Smooth muscle cell (in vitro differentiated cells): ENCODE data around the gene NRXN3. TPM values are rescaled to one million over a fixed set of nuclear protein-coding genes. Genes with fewer than 3 reads are reported as not detected.

Experiments
- DNase-seq: peaks from one replicate; lab custom pipeline; 2025; ENCODE audit not compliant: unreplicated experiment; lab: John Stamatoyannopoulos, UW
- H2AFZ ChIP-seq: fragments of 200-600 bp; sonication (generic); 2 replicates; pipeline ENCODE4 v1.6.0; 2016; ENCODE audit warnings: antibody characterized with exemption, low read depth, mild to moderate bottlenecking
- H3F3A ChIP-seq: fragments of 200-600 bp; sonication (generic); 2 replicates; pipeline ENCODE4 v1.6.0; 2017; ENCODE audit warnings: antibody characterized with exemption, low read depth
- H3K27ac ChIP-seq: fragments of 200-600 bp; sonication (generic); 2 replicates; pipeline ENCODE4 v1.5.1; 2016; ENCODE audit warnings: low read depth, mild to moderate bottlenecking
- H3K27me3 ChIP-seq: fragments of 200-600 bp; sonication (generic); 2 replicates; pipeline ENCODE4 v1.6.1; 2016; ENCODE audit warnings: low read depth, mild to moderate bottlenecking
- H3K36me3 ChIP-seq: fragments of 200-600 bp; sonication (generic); 2 replicates; pipeline ENCODE4 v1.5.1; 2016; ENCODE audit warnings: low read depth
- H3K4me1 ChIP-seq: fragments of 200-600 bp; sonication (generic); 2 replicates; pipeline ENCODE4 v1.5.1; 2016; ENCODE audit warnings: low read depth
- H3K4me2 ChIP-seq: fragments of 200-600 bp; sonication (generic); 2 replicates; pipeline ENCODE4 v1.6.0; 2016; ENCODE audit warnings: mild to moderate bottlenecking
- H3K4me3 ChIP-seq: fragments of 200-600 bp; sonication (generic); 2 replicates; pipeline ENCODE4 v1.5.1; 2016; ENCODE audit warnings: mild to moderate bottlenecking
- H3K79me2 ChIP-seq: fragments of 200-600 bp; sonication (generic); 2 replicates; pipeline ENCODE4 v1.6.0; 2016; ENCODE audit warnings: low read depth, mild to moderate bottlenecking
- H3K9ac ChIP-seq: fragments of 200-600 bp; sonication (generic); 2 replicates; pipeline ENCODE4 v1.6.0; 2016; ENCODE audit warnings: low read depth
- H3K9me3 ChIP-seq: fragments of 200-600 bp; sonication (generic); replicated peaks from 2 replicates; pipeline ENCODE4 v1.5.1; 2016; ENCODE audit warnings: low read depth
- H4K20me1 ChIP-seq: fragments of 200-600 bp; sonication (generic); 2 replicates; pipeline ENCODE4 v1.6.0; 2016; ENCODE audit warnings: low read depth
- WGBS: methylation state at CpG from one replicate; pipeline ENCODE4 v1.1.7; 2016; ENCODE audit warnings: low lambda C conversion rate; 5-methylcytosine and 5-hydroxymethylcytosine counted together
- polyA plus RNA-seq: library from polyadenylated mRNA; unstranded; fragments of >200 nt; fragmentation: Nextera tagmentation; extraction: Ambion mirVana; gene quantifications from 2 replicates; pipeline ENCODE4 v1.2.1, GENCODE V29; 2016
- total RNA-seq: library from RNA; depleted of rRNA; stranded (reverse); fragments of >200 nt; gene quantifications from 2 replicates; pipeline ENCODE4 v1.2.3, GENCODE V29; 2014
- TF ChIP-seq, protein P1 (sequence below): fragments of 200-600 bp; sonication (generic); IDR thresholded peaks from 2 replicates; pipeline ENCODE4 v1.5.1; 2017; ENCODE audit warnings: borderline replicate concordance, mild to moderate bottlenecking, antibody characterized with exemption; ENCODE audit not compliant: insufficient read depth, poor library complexity, severe bottlenecking

The NRXN3 gene
- total and polyA plus RNA-seq, 2 experiments from 2014 or later: 1.2 to 7.0 TPM

DNA sequence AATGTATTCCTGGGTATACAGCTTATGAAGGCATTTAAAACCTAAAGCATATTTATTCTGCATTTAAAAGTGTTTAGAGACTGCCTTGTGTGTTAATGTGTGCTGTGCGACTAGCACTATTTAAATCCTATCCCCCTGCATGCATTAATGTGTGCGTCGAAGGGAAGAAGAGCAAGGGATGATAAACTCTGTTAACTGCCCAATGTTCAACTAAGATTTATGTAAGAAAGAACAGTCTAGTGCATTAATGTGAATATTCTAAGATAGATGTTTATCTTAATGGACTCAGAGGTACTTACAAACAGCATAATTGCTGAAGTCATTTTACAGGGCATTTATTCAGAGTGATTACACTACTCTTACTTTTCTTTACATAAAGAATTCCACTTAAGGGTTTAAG, 1616.3 kb downstream of the NRXN3 start:
- no peaks in the 10 kb centered on the region for H3K9me3 ChIP-seq
- no peaks in the 10 kb centered on the region for H3K36me3 ChIP-seq
- no peak overlapping the region for H3K27ac ChIP-seq
- no peak overlapping the region for H3K4me3 ChIP-seq
- no peak overlapping the region for H2AFZ ChIP-seq
- H3K27me3 ChIP-seq: no peaks in the 10 kb centered on the region
- no peak overlapping the region for H3K9ac ChIP-seq
- H3F3A ChIP-seq: no peaks in the 10 kb centered on the region
- H3K4me1 ChIP-seq: no peaks in the 10 kb centered on the region
- DNase-seq: no peak
- TF ChIP-seq, protein P1, sequence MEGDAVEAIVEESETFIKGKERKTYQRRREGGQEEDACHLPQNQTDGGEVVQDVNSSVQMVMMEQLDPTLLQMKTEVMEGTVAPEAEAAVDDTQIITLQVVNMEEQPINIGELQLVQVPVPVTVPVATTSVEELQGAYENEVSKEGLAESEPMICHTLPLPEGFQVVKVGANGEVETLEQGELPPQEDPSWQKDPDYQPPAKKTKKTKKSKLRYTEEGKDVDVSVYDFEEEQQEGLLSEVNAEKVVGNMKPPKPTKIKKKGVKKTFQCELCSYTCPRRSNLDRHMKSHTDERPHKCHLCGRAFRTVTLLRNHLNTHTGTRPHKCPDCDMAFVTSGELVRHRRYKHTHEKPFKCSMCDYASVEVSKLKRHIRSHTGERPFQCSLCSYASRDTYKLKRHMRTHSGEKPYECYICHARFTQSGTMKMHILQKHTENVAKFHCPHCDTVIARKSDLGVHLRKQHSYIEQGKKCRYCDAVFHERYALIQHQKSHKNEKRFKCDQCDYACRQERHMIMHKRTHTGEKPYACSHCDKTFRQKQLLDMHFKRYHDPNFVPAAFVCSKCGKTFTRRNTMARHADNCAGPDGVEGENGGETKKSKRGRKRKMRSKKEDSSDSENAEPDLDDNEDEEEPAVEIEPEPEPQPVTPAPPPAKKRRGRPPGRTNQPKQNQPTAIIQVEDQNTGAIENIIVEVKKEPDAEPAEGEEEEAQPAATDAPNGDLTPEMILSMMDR: no peak
- H4K20me1 ChIP-seq: no peaks in the 10 kb centered on the region
- no peaks in the 10 kb centered on the region for H3K79me2 ChIP-seq
- no peak overlapping the region for H3K4me2 ChIP-seq
- WGBS: 74% methylated on average over 3 of the region's 3 CpGs

DNA sequence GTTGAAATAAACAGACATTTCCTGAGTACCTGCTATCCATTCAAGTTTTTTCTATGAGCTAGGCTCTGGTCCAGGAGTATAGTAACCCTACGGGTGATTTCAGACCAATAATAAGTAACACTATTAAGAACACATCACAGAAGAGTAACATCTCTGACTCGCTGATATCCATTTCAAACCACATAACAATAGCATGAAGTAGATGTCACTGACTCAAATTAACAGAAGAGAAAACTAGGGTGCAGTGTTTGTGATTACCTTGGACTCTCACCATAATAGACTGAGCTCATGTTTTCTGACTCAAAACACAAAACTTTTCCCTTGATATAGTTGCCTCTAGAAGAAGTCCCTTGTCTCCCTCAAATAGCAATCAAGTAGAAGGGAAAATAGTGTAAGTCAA, 1618.2 kb downstream of the NRXN3 start:
- no peak for DNase-seq
- Histone ChIP-seq H3K27me3 (no peaks in the 10 kb centered on the region), H3K9me3 (no peaks in the 10 kb centered on the region), H3K36me3 (no peaks in the 10 kb centered on the region), H3K4me1 (no peaks in the 10 kb centered on the region), H2AFZ (no peak overlapping the region), H3K27ac (no peak overlapping the region), H3F3A (no peaks in the 10 kb centered on the region), H3K4me3 (no peak overlapping the region), H3K9ac (no peak overlapping the region), H3K79me2 (no peaks in the 10 kb centered on the region), H4K20me1 (no peaks in the 10 kb centered on the region), H3K4me2 (no peak overlapping the region)
- WGBS: 95% methylated on average over 2 of the region's 2 CpGs
- TF ChIP-seq, protein P1: no peak

GRCh38 chr14:79791055-79791732, 1621.0 kb downstream of the NRXN3 start:
- Histone ChIP-seq H4K20me1 (no peaks in the 10 kb centered on the region), H3K9me3 (no peaks in the 10 kb centered on the region), H3F3A (no peaks in the 10 kb centered on the region), H3K27me3 (no peaks in the 10 kb centered on the region), H3K27ac (no peak overlapping the region), H2AFZ (no peak overlapping the region), H3K4me2 (no peak overlapping the region), H3K36me3 (no peaks in the 10 kb centered on the region), H3K4me3 (no peak overlapping the region), H3K4me1 (peaks cover 8% of the 10 kb centered on the region), H3K9ac (no peak overlapping the region), H3K79me2 (no peaks in the 10 kb centered on the region)
- TF ChIP-seq, protein P1: no peak
- 96% methylated on average over 5 of the region's 5 CpGs for WGBS
- DNase-seq: no peak

DNA sequence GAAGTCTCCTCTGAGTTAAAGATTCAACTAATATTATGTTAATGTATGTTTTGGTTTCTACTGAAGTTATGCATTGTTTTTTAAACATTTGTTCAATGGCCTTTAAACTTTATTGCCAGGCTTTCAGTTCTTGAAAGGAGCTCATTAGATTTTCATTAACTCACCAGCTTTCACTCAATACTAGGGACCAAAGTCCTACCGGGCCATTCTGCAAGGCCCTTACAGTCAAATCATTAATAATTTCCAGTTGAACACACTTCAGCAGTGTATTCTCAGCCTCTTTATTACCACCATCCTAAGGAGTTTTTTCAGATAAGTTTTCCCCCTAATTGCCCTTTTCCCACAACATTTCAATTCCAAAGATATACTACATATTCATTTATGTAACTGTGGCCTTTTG, 1631.9 kb downstream of the NRXN3 start:
- WGBS: 88% methylated on average over 1 of the region's 1 CpG
- no peak for DNase-seq
- Histone ChIP-seq H3K9ac (no peak overlapping the region), H3K36me3 (no peaks in the 10 kb centered on the region), H3K79me2 (no peaks in the 10 kb centered on the region), H3F3A (no peaks in the 10 kb centered on the region), H3K4me2 (no peak overlapping the region), H2AFZ (no peak overlapping the region), H3K4me1 (peaks cover 10% of the 10 kb centered on the region), H3K9me3 (no peaks in the 10 kb centered on the region), H3K27me3 (no peaks in the 10 kb centered on the region), H4K20me1 (no peaks in the 10 kb centered on the region), H3K27ac (no peak overlapping the region), H3K4me3 (no peak overlapping the region)
- TF ChIP-seq, protein P1: no peak
